Tongue (tissue), 2 donors: ENCODE results near the gene PADI1. TPM values are rescaled to one million over a fixed set of nuclear protein-coding genes. Genes with fewer than 3 reads are reported as not detected.

Experiments used
- DNase-seq: peaks from one replicate; pipeline ENCODE4 v3.0.0-alpha.2; 2015
- total RNA-seq: library from RNA; depleted of rRNA; stranded (reverse); fragments of >200 nt; gene quantifications from one replicate; pipeline ENCODE4 v1.2.3, GENCODE V29; 2014

Gene PADI1
- total RNA-seq, 1 donor from 2014 or later, result 10.3 TPM

- DNase-seq, result no peak
Observed at GRCh38 chr1:17183388-17184160, 21.4 kb upstream of the PADI1 start.

- DNase-seq, result no peak
Observed at GRCh38 chr1:17184161-17184665, 20.7 kb upstream of the PADI1 start.

GRCh38 chr1:17184822-17185484 lies 20.0 kb upstream of the PADI1 start:
- no peak for DNase-seq

DNA sequence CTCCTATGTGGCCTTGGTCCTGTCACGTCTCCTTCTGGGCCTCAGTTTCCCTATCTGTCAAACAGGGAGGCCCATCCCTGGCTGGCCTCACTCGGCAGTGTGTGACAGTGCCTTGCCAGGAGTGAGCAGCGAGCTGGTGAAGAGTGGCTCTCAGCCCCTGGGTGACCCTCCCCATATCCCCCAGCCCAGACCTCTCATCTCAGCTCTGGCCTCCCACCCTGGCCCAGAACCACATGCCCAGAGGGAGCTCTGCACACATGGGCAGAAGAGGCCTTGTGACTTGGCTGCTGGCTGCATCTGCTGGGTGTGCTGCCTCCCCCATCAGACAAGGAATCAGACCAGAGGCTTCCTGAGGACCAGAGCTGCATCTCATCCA lies 19.5 kb upstream of the PADI1 start:
- no peak for DNase-seq

DNA sequence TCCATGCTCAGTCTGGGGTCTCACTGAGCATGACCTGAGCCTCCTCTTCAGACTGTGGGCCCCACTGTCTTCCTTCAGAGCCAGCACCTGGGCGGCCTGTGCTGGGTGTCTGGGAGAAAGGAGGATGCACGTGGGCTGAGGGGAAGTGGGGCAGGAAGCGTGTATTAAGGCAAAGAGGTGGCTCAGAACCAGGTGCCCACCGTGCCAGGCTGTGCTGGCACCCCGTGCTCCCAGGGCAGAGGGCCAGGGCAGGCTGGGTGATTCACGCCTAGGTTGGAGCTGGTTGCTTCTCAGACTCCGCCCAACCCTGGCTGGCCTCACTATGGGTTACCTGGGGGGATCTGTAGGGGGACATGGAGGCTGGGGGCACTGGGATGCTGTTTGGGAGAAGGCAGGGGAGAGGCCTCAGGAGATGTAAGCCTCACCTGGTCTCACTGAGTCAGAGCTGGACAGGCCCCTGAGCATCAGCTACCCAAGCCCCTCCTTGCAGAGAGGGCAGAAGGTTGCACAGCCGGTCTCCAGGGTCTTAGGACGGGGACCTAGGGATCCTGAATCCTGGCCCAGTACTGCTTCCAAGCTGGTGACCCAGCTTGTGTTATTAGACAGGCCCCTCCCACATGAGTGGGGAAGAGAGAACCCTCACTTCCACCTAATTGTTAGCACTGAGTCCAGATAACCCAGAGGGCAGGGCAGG lies 18.6 kb upstream of the PADI1 start:
- DNase-seq, result no peak

GRCh38 chr1:17187051-17187450 lies 17.9 kb upstream of the PADI1 start:
- DNase-seq, result no peak

- no peak for DNase-seq
Observed at GRCh38 chr1:17188217-17188616, 16.7 kb upstream of the PADI1 start.

GRCh38 chr1:17188889-17189631 lies 15.9 kb upstream of the PADI1 start:
- DNase-seq, result no peak

DNA sequence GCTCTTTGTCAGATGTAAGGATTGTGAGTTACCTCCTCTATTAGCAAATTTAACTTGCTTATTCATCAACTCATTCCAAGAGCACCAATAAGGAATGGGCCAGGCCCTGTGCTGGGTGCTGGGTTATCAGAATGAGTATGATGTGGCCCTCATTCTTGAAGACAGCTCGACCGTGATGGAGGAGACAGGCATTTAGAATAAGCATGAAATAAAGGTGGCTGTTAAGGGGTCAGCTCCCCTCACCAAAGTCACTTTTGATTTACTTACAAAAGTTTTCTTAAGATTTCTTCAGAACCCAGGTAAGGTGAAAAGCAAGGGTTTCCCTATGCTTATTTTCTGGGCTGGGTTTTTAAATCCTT lies 15.3 kb upstream of the PADI1 start:
- DNase-seq, result no peak

GRCh38 chr1:17190010-17190995 lies 14.6 kb upstream of the PADI1 start:
- DNase-seq, result no peak

DNA sequence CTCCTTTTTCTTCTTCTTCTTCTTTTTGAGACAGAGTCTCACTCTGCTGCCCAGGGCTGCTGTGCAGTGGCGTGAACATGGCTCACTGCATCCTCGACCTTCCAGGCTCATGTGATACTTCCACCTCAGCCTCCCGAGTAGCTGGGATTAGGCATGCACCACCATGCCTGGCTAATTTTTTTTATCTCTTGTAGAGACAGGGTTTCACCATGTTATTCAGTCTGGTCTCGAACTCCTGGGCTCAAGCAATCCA lies 13.0 kb upstream of the PADI1 start:
- no peak for DNase-seq

- DNase-seq, result no peak
Observed at GRCh38 chr1:17192394-17193221, 12.3 kb upstream of the PADI1 start.

DNA sequence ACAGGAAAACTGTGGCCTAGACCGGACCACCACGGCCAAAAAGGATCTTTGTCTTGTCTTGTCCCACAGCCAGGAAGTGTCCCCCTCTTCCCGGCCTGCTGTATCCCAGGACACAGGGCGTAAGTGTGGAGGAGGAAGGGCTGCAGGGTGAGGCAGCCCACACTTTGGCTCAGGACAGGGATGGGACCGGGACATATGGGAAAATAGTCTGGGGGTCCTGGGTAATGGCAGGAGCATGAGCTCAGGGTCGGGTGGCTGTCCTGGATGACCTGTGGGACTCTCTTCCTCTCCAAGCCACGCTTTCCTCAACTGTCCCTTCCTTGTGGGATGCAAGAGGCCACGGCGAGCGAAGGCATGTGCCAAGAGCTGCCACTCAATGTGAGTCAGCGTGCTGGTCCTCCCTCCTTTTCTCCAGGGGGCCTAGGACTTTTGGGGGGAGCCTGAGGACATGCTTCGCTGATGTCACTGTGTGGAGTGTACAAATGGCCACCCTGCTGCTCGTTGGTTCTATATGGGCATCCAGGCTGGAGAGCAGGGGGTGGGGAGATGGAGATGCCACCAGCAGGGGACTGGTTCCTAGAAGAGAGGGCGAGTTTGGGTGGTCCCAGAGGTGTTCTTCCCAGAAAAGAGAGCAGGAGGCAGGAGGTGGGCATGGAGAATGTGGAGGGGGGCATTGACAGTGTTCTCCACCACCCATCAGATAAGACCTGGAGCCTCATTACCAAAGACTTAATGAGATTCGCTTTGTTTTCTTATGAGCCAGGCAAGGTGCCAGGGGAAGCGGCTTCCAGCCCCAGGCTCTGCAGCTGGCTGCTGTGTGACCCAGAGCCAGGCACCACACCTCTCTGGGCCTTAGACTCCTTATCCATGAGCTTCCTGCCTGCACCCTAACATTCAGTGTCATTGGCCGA lies 11.5 kb upstream of the PADI1 start:
- DNase-seq, result no peak

- no peak for DNase-seq
Observed at GRCh38 chr1:17194133-17194475, 10.8 kb upstream of the PADI1 start.

DNA sequence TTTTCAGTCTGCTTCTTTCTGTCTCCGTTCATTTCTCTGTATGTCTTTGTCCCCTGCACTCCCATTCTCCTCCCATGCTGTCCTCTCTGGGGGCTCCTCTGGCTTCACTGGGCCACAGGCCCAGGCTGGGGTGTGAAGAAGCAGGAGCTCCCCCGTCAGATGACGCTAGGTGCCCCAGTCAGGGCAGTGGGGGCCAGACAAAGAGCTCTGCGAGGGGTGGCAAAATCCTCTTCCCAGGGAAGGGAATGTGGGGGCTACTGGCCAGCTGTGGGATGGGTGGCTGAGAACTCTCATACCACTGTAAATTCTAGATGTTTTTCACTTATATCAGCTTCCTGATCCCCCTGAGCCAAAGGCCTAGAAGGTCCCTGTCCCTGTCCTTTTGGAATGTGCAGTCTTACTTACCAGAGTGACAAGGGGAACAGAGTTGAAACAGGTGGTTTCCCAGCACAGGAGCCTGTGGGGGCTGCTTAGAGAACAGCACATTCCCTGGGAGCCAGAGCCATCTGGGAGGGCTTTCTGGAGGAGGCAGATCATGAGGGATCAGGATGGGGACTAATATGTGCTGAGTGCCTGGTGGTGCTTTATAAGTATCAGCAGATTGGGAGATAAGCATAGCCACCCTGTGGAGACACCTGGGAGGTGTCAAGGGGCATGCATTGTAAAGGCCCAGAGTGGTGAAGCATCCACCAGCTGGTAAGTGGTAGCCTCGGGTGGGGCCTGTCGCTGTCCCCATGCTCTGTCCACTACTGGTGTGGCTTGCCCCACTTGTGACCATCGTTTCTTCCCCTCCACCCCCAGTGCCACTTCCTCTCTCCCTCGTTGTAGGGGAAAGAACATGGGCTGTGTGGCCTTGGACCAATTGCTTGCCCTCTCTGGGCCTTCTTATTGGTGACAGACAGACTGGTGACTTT lies 10.1 kb upstream of the PADI1 start:
- no peak for DNase-seq

- DNase-seq, result no peak
Observed at GRCh38 chr1:17195731-17196130, 9.2 kb upstream of the PADI1 start.

DNA sequence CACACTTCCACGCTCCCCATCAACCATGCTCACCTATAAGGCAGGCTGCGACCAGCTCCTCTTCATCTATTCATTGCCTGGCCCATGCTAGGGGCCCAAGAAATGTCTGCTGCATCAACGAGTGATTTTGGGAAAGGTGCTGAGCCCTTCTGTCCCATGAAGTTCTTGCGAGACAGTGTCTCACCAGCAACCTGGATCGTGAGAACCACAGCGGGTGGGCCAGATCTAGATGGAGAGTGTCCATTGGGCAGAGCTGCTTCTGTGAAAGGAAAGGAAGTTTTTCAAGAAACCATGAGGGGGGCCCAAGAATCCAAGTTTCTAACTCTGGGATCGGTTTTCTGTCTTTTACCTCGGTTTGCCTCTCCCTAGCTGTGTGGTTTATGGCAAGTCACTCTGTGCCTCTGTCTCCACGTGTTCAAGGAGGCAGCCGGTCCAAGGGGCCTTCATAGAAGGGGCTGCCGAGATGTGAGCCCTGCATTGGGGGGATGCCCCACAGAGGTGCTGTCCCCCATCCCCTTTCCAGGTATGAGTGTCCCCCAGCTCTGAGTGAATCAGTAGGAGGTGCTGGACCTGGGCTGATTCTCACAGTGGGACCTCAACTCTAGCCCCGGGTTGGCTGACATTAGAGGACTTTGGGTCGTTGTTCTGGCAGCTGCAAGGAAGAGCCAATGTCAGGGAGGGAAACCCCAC lies 8.3 kb upstream of the PADI1 start:
- no peak for DNase-seq

DNA sequence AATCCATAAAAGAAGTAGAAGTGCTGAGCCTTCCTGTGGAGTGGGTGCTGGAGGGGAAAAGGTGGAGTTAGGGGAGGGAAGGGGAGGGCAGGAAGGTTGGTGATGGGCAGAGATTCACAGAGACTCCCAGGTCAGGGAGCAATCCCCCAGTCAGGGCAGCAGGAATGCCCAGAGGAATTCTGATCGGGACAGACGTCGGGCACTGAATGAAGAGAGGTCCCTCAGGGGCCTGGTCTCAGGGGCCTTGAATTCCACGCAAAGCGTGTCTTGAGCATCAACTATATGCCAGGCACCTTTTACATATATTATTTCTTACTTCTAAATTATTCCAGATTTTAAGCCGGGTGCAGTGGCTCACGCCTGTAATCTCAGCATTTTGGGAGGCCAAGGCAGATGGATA lies 7.2 kb upstream of the PADI1 start:
- DNase-seq, result no peak
